Mammary epithelial cell (primary cell): ENCODE results near the gene PRKCZ.

Experiments
- CTCF ChIP-seq, 2 donors: IDR thresholded peaks in 1 of 2; conservative IDR thresholded peaks in 1 of 2; 2 replicates each; pipeline ENCODE4 v1.5.1; 2011 to 2012; ENCODE audit warnings: inconsistent platforms in 2 of 2, low read length in 2 of 2, mild to moderate bottlenecking in 2 of 2, control low read depth in 1 of 2, low read depth in 1 of 2; ENCODE audit not compliant: insufficient read depth in 1 of 2; ENCODE audit errors: extremely low read depth in 1 of 2
- EZH2 ChIP-seq: IDR thresholded peaks from 2 replicates; pipeline ENCODE4 v1.6.1; 2012; ENCODE audit warnings: low read length, inconsistent platforms, borderline replicate concordance

DNA sequence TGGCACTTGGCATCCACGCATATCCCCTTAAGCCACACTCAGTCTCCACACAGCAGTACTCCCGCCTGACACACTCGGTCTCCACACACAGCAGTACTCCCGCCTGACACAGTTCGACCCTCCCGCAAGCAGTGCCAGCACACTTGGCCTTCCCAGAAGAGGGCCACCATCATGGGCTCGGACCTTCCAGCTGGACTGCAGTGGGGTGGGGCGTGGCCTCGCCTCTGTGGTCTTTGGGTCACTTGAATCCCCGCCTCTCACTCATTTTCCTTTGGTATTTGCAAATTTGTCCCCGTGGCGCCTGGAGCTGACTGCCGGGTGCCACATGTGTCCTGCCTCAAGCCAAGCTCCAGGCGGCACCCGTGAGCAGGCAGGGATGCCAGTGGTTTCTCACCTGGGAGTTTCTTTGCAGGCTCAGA, 80.7 kb downstream of the PRKCZ start:
- TF ChIP-seq CTCF (conservative IDR thresholded peaks at IDR 0.05 in 1 of 2, IDR thresholded peaks at IDR 0.05 in 1 of 2; ENCODE audit: extremely low read depth in 1 of 2, insufficient read depth in 1 of 2, low read depth in 1 of 2, low read length in 2 of 2), result no peak
- no peak for TF ChIP-seq EZH2
